Activated CD8-positive, alpha-beta memory T cell treated with anti-CD3 and anti-CD28 coated beads for 4 hours (primary cell): Measurements from ENCODE around the gene PUM2.
"Not testable (repeated sequence)": the region's sequence is repeated elsewhere in the genome, so short reads cannot be mapped to it uniquely, and the experiment has no call there.

Experiments used
- DNase-seq, 2 donors: peaks; one replicate each; pipeline ENCODE4 v3.0.0-alpha.2; 2020; ENCODE audit warnings: low read depth in 2 of 2

PUM2 gene

DNA sequence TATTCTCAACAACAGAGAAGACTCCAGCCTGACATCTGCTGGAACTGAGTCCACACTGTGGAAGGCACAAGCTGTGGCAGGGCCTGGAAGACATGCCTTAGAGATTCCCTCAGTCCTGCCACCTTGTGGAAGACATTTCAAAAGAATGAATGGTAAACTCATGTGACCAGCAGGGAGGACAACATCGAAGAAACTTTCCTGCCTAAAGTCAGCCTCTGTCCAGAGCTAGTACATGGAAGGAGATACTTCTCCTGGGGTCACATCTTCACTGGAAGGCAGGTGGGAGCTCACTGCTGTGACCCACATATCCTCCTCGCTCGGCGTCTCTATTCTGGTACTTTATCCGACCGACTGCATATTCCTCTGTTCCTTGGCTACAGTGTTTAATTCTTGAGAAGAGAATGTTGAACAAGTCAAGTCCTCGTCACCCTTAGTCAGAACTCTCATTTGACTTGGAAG is 59.5 kb downstream of the PUM2 start:
- DNase-seq: no peak

DNA sequence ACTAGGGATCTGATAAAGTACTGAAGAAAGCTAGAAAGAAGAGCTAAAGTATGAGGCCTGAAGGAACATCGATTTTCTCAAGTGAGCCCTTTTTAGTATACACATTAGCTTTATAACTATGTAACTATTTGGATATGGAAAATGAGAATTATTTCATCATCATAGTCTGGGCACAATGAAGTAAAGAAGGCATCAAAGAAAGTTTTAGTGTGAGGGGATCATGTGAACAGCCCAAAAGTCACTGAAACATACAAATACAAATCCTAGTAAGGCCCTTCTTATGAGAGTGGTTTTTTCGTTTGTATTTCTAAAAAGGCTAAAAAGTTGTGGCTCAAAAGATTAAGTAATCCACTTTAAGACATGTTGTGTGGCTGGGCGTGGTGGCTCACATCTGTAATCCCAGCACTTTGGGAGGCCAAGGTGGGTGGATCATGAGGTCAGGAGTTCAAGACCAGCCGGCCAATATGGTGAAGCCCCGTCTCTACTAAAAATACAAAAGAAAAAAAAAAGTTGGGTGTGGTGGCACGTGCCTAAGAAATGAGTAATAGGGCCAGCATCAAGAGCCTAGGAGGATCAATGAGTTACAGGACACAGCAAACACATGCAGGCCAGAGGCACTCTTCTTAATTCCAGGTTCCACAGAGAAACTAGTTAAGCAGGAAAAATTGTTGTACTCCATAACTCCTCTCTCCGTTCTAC is 61.9 kb downstream of the PUM2 start:
- DNase-seq: no peak

DNA sequence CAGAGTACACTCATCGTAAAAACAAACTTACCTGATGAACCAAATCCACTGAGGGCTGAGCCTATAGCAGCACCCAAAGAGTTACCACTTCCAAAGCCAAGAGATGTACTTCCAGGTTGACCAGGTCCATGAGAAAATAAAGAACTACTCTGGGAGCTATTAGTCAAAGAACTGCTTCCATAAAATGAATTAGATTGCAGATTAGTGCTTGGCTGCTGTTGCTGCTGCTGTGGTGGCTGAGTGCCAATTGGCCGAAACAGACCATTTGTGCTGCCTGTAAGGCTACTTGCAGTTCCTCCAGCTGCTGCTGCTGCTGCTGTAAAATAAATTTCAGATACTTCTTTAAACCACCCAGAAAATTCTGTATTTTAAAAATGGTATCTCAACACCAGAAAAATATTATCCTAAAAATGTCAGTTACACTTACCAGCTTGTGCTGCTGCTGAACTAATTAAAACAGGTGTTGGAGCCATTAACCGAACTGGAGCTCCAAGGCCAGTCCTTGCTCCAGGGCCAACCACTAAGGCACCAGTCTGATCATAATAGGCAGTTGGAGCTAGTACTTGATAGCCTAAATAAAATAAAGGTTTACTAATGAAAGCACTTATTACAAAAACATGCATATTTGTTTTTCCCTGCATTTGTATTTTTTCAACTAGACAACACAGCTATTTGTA is 67.6 kb downstream of the PUM2 start:
- no peak for DNase-seq

DNA sequence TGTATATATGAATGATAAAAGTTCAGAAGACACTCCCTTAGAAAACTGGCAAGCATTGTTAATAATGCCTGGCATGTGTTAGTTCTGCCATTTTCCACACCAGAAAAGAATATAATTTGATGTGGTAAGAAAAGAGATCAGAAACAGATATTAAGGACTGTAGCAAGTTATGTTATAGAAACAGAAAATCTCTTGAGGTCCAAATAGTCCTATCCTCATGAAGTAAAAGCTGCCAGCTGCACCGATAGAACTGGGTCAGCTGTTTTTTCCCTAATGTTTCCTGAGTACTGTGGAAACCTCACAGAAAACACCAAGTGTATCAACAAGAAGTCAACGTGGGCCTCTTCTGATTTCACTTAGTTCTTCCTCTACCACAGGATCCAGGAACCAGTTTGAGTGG is 68.8 kb downstream of the PUM2 start:
- no peak for DNase-seq

DNA sequence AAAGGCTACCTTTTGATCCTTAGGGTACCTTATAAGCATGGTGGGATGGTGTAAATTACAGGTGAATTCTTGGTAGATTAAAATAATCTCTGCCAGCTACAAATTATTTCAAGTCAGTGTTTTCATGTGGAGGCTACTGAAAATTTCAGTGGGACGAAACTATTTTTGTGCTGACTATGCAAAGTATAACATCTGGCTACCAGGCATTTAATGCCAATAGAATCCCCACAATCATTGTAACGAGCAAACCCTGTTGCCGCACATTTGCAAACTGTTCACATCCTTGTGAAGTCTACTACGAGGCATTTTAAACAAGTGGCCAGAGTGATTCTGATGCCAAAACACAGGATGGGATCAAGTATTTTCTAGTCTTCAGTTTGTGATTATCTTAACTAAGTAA is 77.6 kb downstream of the PUM2 start:
- DNase-seq: no peak

DNA sequence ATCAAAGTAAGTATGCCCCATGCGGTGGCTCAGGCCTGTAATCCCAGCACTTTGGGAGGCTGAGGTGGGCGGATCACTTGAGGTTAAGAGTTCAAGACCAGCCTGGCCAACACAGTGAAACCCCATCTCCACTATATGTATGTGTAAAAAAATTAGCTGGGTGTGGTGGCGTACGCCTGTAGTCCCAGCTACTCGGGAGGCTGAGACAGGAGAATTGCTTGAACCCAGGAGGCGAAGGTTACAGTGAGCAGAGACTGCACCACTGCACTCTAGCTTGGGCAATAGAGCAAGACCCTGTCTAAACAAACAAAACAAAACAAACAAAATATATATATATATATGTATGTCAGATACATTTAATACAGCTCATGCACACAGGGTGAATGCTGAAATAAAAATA is 82.3 kb downstream of the PUM2 start:
- not testable (repeated sequence) for DNase-seq

DNA sequence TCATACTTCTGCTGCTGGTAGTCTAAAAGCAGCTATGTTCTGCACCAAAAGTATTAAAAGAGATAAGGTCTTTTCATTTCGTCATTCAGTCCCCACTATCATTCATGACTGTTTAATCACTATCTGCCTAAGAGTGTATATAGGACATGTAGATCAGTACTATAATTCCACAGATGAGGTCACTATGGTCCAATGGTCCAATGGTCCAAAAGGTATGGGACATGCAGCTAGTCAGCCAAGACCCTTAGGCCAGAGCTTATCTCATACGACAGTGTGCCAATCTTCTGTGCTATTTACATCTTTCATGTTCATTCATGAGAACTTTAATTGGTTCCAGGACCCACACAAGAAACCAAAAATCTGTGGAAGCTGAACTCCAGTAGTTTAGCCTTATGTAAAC is 83.1 kb downstream of the PUM2 start:
- DNase-seq: no peak

DNA sequence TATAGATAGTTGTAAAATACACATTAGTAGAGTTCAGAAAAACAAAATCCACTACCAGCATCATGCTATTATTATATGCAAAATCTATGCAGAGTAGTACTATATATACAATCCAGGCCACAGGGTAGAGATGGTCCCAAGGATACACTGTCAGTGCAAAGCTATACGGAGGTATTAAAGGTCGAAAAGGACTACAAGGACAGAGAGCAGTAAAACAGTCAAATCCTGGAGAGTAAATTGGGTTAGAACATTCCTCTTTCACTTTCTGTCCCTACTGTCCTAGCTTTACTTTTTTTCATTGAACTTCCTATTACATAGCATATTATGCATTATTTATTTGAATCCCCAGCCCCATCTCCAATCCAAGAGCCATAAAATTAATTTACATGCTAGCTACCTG is 86.0 kb downstream of the PUM2 start:
- no peak for DNase-seq

DNA sequence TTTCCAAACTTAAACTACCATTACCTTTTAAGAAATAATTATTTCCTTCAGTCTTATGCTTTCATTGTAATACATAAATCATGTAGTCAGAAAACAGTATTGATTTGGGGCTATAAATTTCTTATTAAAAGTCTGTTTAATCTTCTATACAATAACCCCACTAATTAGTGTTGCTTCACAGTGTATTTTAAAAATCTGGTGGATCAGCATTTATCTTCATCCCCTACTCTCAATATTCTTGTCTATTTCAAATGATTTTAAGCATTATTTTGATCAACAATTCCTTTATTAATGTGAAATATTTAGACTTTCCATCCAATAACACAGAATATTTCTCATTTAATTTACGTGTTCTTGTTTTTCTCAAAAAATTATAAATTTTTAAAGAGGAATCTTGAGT is 93.2 kb downstream of the PUM2 start:
- no peak for DNase-seq

DNA sequence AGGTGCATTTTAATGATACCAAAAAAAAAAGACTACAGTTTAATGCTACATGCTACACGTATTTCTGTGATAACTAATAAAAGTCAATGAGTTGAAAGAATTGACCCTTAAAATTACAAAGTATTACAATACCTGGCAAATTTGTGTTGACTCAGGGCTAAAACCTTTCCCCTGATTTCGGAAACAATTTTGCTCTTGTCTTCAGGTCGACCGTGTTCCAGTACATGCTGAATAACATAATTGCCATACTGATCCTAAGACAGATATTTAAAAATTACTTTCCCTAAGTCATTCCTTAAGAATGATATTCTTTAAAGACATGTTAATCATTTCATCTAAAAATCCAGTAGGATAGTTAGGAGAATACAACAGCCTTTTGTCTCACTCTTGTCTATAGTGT is 95.9 kb downstream of the PUM2 start:
- no peak for DNase-seq

DNA sequence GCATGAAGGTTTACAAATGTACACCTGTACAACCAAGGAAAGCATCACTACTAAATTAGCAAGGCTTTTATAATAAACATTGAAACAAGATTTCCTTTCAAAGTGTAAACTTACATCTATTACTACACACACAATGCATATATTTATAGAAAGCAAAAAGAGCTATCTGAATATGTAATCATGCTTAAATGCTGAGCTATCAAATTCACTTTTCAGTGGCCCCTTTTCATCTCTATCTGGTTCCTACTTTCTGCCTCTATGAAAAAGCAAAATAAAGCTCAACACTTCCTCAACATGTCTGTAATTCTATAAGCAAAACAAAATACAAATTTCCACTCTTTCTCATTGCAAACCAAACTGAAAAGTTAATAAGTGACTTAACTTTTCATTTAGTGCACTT is 100.2 kb downstream of the PUM2 start:
- DNase-seq: no peak

DNA sequence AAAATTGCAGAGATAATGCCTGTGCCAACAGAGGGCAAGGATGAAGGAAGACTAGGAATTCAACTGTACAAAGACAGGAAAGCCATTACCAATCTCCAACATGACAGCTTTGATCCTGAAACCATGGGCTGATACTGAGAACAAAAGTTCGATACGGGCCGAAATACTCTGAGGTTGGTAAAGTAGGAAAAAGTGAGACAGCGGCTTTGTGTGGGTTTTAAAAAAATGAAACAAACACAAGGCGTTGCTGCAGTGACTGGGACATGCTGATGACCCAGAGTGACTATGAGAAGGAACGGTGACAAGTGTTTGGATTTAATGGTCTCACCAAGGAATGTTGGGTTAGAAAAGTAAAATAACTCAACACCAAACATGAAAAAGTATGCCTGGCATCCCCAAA is 101.5 kb downstream of the PUM2 start:
- no peak for DNase-seq

DNA sequence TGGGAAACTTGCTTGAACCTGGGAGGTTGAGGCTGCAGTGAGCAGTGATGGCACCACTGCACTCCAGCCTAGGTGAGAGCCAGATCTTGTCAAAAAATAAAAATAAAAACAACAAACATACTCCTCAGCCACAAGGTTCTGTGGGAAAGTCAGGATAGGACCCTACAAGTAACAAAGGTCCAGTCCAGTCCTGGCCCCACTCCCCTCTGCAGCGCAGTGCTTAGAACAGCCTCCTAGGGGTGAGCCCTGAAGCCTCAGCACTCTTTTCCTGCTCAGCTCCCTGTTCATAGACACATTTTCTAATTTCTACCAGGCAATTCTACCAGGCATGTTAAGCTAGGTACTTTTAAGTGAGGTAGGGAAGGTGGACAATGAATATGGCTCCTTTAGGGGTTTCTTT is 103.6 kb downstream of the PUM2 start:
- DNase-seq: no peak

DNA sequence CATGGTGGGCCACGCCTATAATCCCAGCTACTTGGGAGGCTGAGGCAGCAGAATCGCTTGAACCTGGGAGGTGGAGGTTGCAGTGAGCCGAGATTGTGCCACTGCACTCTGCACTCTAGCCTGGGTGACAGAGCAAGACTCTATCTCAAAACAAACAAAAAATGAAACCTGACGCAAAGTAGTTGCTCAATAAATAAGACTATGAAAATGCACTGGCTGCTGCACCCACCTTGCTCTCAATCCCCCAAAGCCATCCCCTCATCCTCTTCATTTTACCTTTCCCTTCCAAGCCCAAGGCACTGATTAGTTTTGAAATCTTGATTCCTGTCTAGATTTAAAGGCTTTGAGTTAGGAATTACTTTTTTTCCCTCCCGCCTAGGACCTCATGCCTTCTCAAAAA is 107.0 kb downstream of the PUM2 start:
- not testable (repeated sequence) for DNase-seq

DNA sequence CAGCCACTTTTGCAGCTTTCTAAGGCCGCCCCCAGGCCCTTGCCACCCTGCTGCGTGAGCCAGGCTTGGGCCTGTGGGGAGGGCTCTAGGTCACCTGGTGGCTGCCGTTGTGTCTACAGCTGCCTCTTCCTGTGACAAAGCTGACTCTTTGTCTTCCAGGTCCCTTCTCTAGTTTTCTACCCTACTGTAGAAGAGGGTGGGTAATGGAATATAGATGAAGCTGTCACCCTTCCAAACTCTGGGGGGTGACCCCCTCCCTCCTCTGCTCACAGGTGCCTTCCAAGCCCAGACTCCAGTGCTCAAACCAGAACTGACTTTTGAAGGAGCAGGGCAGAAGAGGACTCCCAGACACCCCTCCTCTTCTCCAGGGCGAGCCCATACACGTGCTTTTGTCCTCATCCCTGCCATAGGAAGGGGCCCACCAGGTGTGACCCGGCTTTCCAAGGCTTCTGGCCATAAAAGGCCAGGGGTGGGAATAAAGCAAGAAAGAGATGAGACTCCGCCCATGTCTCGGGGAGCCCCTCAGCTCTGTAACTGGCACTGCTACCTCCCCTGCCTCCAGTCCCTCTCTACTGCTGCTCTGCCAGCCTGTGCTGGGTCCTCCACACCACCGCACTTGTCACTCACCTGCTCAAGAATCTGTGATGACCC is 107.8 kb downstream of the PUM2 start:
- no peak for DNase-seq

DNA sequence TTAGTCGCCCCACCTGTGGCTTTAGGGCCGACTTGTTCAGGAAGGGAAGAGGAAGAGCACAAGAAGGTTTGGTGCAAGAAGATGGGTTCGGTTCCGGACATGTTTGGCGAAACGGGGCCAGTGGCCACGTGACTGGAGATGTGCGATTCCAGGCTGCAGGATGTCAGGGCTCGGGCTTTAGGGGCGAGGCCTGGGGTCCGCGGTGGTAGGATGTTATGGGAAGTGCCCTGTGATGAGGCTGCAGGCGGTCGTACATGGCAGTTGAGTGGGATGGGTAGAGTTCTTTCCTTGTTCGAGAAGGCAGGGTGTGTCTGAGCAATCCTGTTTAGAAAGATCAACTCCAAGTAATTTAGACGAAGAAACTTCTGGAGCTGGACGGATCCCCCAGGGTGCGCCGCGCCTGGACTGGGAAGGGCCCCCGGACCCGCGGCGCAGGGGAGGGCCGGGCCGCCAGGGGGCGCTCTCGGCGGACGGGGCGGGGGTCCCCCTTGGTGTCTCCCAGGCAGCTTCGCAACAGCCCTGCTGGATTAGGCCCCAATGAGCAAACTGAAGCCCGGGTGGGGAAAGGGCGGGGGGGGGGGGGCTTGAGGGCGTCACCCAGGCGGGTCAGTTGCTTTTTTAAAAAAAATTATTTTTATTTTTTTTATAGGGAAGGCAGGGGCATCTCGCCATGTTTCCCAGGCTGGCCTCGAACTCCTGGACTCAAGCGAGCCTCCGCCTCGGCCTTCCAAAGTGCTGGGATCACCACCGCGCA is 108.5 kb downstream of the PUM2 start:
- DNase-seq: no peak

DNA sequence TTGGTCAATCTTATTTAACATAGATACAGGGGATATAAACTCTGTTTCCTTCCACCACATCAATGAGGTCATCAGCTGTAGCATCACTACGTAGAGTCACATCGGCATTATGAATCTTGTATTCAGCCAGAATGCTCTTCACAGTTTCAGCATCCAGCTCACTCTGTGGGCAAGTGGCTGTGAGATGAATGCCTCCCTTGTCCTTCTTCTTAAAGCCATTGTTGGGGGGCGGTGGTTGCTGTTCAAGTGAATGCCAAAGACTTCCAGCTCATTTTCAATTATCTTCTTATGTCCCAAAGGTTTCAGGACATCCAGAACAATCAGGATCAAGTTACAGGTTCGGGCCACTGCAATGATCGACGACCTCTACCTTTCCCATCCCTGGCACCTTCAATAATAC is 110.4 kb downstream of the PUM2 start:
- DNase-seq: not testable (repeated sequence)

DNA sequence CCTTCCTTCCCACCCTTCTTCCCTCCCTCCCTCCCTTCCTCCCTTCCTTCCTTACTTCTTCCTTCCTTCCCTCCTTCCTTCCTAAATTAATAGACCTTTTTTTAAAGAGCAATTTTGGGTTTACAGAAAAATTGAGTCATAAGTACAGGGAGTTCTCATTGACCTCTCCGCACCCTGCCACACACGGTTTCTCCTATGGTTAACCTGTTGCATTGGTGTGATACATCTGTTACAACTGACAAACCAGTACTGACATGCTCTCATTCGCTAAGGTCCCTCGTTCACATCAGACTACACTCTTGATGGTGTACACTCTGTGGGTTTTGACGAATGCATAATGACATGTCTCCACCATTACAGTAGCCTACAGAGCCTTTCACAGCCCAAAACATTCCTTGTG is 114.1 kb downstream of the PUM2 start:
- DNase-seq: no peak

DNA sequence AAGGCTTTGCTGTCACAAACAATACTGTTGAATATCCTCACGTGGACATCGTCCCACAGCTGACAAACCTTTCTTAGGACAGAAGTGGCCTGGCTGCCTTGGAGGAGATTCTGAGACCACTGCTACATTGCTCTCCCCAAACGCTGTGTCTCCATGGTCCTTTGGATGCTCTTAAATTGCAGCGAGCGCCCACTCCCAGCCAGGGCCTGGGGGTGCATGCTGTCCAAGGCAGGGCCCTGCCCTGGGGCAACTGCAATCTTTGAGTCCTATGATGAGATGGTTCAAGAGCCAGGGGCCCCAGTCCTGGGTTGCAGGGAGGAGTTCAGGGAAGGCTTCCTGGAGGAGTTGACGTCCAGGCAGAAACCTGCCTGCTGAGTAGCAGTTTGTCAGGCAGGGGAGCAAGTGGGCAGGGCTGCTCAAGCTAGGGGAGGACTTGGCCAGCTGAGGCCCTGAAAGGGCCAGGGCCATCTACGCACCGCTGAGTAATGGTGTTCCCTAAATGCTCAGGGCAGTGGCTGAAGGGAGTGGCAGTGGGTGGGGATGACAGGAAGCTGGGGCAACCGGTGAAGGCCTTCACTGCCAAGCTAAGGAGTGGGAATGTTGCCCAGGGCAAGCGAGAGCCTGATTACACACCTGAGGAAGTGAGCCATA is 114.9 kb downstream of the PUM2 start:
- DNase-seq: no peak

DNA sequence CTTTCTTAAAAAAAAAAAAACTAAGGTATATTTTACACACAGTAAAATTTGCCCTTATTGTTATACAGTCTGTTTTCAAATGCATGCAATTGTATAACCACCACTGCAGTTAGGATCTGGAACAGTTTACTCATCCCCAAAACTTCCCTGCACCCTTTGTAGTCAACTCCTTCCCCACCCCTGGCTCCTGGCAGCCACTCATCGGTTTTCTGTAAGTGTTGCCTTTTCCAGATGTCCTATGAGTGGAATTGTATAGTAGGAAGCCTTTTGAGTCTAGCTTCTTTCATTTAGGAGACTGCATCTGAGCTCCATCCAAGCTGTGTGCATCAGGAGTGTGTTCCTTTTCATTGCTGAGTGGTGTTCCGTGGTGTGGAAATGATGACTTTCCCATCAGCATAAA is 116.0 kb downstream of the PUM2 start:
- not testable (repeated sequence) for DNase-seq

DNA sequence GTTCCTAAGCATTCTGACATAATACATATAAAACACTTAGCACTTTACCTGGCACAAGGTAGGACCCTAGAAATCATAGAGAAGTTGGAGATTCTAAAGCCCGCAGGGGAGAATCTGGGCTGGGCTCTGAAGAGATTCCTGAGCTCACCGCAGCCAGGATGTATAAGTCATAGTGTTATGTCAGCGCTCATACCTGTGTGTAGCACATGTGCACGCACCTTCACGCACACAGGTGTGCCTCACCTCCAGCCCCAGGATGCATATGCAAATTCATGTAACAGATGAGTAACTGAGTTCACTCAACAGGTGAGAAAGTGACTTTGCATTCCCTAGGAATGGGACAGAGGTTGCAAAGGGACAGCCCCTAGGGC is 117.8 kb downstream of the PUM2 start:
- DNase-seq: no peak

DNA sequence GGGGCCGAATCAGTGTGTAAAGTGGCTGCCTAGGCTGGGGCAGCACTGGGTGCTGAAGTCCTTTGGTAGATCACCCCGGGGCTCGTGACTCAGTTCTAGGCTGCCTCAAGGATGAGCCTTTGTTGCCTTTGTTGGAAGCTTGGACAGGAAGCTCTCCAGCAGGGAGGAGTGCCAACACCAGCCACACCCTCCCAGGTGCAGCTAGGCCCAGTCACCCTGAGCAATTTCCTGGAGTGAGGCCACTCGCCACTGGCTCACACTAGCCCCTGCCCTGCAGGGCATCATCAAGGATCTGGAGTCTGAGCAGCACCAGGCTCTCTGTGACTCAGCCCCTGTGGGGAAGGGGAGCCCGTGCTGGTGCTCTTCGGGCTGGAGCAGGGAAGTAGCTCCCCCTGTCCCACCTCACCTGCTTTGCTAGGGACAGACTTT is 119.0 kb downstream of the PUM2 start:
- no peak for DNase-seq
